H1 (cell line): ENCODE data around the gene TMED4. TPM values are rescaled to one million over a fixed set of nuclear protein-coding genes. Genes with fewer than 3 reads are reported as not detected.

Experiments
- EGR1 ChIP-seq: IDR thresholded peaks from 2 replicates; pipeline ENCODE4 v1.6.1; 2011; ENCODE audit warnings: low read depth, low read length, borderline replicate concordance
- RAD21 ChIP-seq, 2 experiments: IDR thresholded peaks in 1 of 2; conservative IDR thresholded peaks in 1 of 2; 2 replicates each; pipeline ENCODE4 v1.6.1; 2011; ENCODE audit warnings: low read depth in 2 of 2, low read length in 2 of 2, improper control_type of control experiment in 1 of 2, inconsistent platforms in 1 of 2, mild to moderate bottlenecking in 1 of 2, moderate library complexity in 1 of 2
- SUZ12 ChIP-seq: fragments of 200-600 bp; sonication (generic); IDR thresholded peaks from 2 replicates; pipeline ENCODE4 v1.6.1; 2012; ENCODE audit warnings: mild to moderate bottlenecking, inconsistent platforms, low read length, moderate library complexity, mixed read lengths
- TEAD4 ChIP-seq: IDR thresholded peaks from 2 replicates; pipeline ENCODE4 v1.6.1; 2012; ENCODE audit warnings: low read depth, low read length, inconsistent platforms, mixed read lengths
- ZNF274 ChIP-seq: IDR thresholded peaks from 2 replicates; pipeline ENCODE4 v1.7.0; 2012; ENCODE audit warnings: low read length, borderline replicate concordance; ENCODE audit errors: extremely low read depth
- polyA plus RNA-seq, 7 experiments: library from polyadenylated mRNA; depleted of rRNA in 3 of 7; stranded (reverse) in 5 of 7; unstranded in 2 of 7; fragments of >200 nt in 5 of 7; fragments of 200-250 nt in 2 of 7; gene quantifications; 1 replicate in 5 of 7; 2 replicates in 1 of 7; 4 replicates in 1 of 7; pipeline versions ENCODE4 v1.2.1 to v1.2.3, GENCODE V29; 2011 to 2013; ENCODE audit warnings: missing spikeins in 2 of 7, mixed read lengths in 2 of 7
- total RNA-seq: library from RNA; stranded (reverse); fragmentation: NEBNext Ultra II Directional; extraction: Animal tissue kit (Norgen Biotek cat#: 25700); gene quantifications from 2 replicates; pipeline ENCODE4 v1.2.1, GENCODE V29; 2021

Gene TMED4
- total and polyA plus RNA-seq, 2 of the 8 experiments (the other 6 are each of a cell fraction or from before 2014, with no cell fraction given): 44.9 to 76.7 TPM

DNA sequence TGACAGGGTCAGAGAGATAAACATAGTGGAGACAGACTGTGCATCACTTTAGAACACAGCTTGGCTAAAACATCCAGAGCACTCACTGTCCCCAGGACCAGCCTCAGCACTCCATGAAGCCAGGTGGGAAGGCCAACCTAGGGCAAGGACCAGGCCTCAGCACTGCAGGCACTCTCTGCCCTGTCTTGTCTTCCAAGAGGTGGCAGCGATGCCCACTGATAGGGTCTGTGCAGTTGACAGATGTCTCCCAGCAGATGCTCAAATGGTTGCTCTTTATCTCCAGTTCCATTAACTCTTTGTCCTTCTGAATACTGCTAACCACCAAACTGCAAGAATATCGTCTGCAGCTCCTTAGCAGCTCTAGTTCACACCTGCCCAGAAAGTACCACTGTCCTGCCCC lies 17.4 kb downstream of the TMED4 start (continued):
- TF ChIP-seq SUZ12 (no peak), EGR1 (no peak), RAD21 (IDR thresholded peaks at IDR 0.05 in 1 of 2, conservative IDR thresholded peaks at IDR 0.05 in 1 of 2; ENCODE audit: low read depth in 2 of 2, low read length in 2 of 2) (no peak), TEAD4 (no peak), ZNF274 (no peak)
